Right lobe of liver (tissue), 4 donors: ENCODE data around the gene SUGCT.

Source experiments
- POLR2A ChIP-seq: fragments of 450-650 bp; IDR thresholded peaks from one replicate; pipeline ENCODE4 v1.6.1; 2017; ENCODE audit warnings: antibody characterized with exemption, mild to moderate bottlenecking
- TF ChIP-seq, protein P1 (sequence below), 4 donors: fragments of 200-600 bp in 3 of 4; fragments of 450-650 bp in 1 of 4; IDR thresholded peaks; one replicate each; pipeline versions ENCODE4 v1.5.1 to v1.8.0; 2016 to 2022; ENCODE audit warnings: antibody characterized with exemption in 4 of 4, mild to moderate bottlenecking in 2 of 4
- donor health status: DM: no; HTN: no; CAD: no.
- donor health status: DM: no; HTN: no; CAD: no.
- donor health status: DM: no; HTN: yes; CAD: no.

DNA sequence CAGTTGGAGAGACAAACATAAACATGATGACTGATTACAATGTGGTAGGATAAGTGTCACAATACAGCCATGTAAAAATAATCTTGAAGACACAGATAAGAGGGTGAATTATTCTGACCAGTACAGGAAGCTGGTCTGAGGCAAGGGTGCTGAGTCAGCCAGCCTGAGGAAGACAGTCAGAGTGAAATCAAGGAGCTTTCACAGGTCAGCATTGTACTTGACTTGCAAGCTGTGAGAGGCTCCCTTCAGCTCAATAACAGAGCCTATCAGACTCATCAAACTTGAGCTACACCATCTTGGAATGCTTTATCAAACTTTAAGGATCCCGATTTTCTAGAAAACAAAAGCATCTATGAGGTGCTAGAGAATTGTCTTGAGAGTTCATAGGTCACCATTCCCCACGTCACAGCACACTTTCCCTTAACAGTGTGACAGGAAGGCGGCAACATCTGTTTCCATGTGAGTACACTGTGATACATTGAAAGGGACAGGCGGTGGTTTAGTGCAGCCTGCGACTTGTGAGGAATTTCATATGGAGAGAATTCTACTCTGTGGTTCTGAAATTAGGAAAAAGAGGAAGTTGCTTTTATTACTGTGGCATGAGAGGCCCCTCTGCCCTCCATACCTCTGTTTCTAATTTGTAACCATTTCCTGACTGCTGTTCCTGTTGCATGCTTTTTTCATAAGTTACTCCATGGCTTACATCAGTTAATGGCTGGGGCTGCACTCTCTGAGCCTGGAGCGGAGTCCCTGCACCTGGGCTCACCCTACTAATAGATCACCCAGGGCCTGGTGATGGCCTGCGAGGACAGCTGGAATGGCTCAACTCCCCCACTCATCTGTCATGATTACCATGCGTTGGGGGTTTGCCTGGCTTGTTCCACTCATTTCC lies 417.1 kb downstream of the SUGCT start:
- TF ChIP-seq, protein P1, sequence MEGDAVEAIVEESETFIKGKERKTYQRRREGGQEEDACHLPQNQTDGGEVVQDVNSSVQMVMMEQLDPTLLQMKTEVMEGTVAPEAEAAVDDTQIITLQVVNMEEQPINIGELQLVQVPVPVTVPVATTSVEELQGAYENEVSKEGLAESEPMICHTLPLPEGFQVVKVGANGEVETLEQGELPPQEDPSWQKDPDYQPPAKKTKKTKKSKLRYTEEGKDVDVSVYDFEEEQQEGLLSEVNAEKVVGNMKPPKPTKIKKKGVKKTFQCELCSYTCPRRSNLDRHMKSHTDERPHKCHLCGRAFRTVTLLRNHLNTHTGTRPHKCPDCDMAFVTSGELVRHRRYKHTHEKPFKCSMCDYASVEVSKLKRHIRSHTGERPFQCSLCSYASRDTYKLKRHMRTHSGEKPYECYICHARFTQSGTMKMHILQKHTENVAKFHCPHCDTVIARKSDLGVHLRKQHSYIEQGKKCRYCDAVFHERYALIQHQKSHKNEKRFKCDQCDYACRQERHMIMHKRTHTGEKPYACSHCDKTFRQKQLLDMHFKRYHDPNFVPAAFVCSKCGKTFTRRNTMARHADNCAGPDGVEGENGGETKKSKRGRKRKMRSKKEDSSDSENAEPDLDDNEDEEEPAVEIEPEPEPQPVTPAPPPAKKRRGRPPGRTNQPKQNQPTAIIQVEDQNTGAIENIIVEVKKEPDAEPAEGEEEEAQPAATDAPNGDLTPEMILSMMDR (IDR thresholded peaks at IDR 0.05) = no peak
- no peak for TF ChIP-seq POLR2A
